Tibial nerve (tissue), 4 donors: ENCODE measurements around the gene ARMH1. TPM values are rescaled to one million over a fixed set of nuclear protein-coding genes. Genes with fewer than 3 reads are reported as not detected.

Source experiments
- DNase-seq, 2 donors: peaks; one replicate each; pipeline ENCODE4 v3.0.0-alpha.2; 2019; ENCODE audit warnings: low spot score in 2 of 2
- H3K27ac ChIP-seq, 4 donors: fragments of 200-600 bp; sonication (generic) in 3 of 4; one replicate each; pipeline ENCODE4 v1.5.1; 2017 to 2019; ENCODE audit warnings: mild to moderate bottlenecking in 1 of 4
- H3K27me3 ChIP-seq, 2 donors: fragments of 200-600 bp; sonication (generic) in 1 of 2; one replicate each; pipeline versions ENCODE4 v1.5.1 to v1.6.0; 2017 to 2019
- H3K36me3 ChIP-seq, 3 donors: fragments of 200-600 bp; sonication (generic); one replicate each; pipeline ENCODE4 v1.5.1; 2018 to 2019
- H3K4me1 ChIP-seq, 4 donors: fragments of 200-600 bp; sonication (generic) in 3 of 4; one replicate each; pipeline ENCODE4 v1.5.1; 2017 to 2019
- H3K4me3 ChIP-seq, 4 donors: fragments of 200-600 bp; sonication (generic) in 3 of 4; one replicate each; pipeline ENCODE4 v1.5.1; 2017 to 2019; ENCODE audit warnings: mild to moderate bottlenecking in 1 of 4, moderate library complexity in 1 of 4
- H3K9me3 ChIP-seq, 4 donors: fragments of 200-600 bp; sonication (generic) in 3 of 4; one replicate each; pipeline ENCODE4 v1.5.1; 2017 to 2019
- CTCF ChIP-seq, 5 experiments: fragments of 200-600 bp in 3 of 5; fragments of 450-650 bp in 2 of 5; sonication (generic) in 3 of 5; IDR thresholded peaks; one replicate each; pipeline ENCODE4 v1.5.1; 2016 to 2019; ENCODE audit warnings: antibody characterized with exemption in 5 of 5, mild to moderate bottlenecking in 3 of 5, moderate library complexity in 2 of 5
- EP300 ChIP-seq, 2 donors: sonication (generic); formaldehyde crosslinking; IDR thresholded peaks; one replicate each; pipeline ENCODE4 v1.6.1; 2017; ENCODE audit warnings: antibody characterized with exemption in 2 of 2, mild to moderate bottlenecking in 1 of 2
- POLR2A ChIP-seq, 2 donors: fragments of 450-650 bp; IDR thresholded peaks; one replicate each; pipeline ENCODE4 v1.6.1; 2017; ENCODE audit warnings: antibody characterized with exemption in 2 of 2, mild to moderate bottlenecking in 2 of 2, moderate library complexity in 2 of 2
- WGBS, 2 donors: methylation state at CpG; one replicate each; pipeline ENCODE4 v1.1.5; 2018; 5-methylcytosine and 5-hydroxymethylcytosine counted together
- total RNA-seq, 4 donors: library from RNA; depleted of rRNA; stranded (reverse); fragments of >200 nt; gene quantifications; one replicate each; pipeline ENCODE4 v1.1.0, GENCODE V29; 2016

ARMH1 gene
- total RNA-seq, 4 donors from 2014 or later: 0.66 to 7.1 (median 2.9) TPM

GRCh38 chr1:44739307-44740178, 65.0 kb downstream of the ARMH1 start, which contains the start of gene KIF2C:
KIF2C (plus strand) TSS chr1:44739837; CDS start chr1:44739933, 96 bp downstream.
- peak within 1 kb of the TSS; percentile 45 to 66 (median 60) for H3K4me3 ChIP-seq
- H3K27me3 ChIP-seq: no peaks in the 10 kb centered on the region
- peaks cover 0 to 9% (median 3%) of the 10 kb centered on the region in 4 donors for H3K4me1 ChIP-seq
- peak; percentile 94 to 95 for DNase-seq
- WGBS, 2 donors: 0 to 2% methylated on average over 37 to 43 of the region's 57 CpGs
- TF ChIP-seq EP300 (IDR thresholded peaks at IDR 0.05): peak; percentile 94 to 98
- peak; percentile 21 to 80 for TF ChIP-seq POLR2A (IDR thresholded peaks at IDR 0.05)
- peak in 1 of 5 experiments; percentile 45 for TF ChIP-seq CTCF (IDR thresholded peaks at IDR 0.05)
- no peaks in the 10 kb centered on the region for H3K9me3 ChIP-seq
- no peaks in the 10 kb centered on the region for H3K36me3 ChIP-seq
- peak within 1 kb of the TSS; percentile 83 to 95 (median 91) for H3K27ac ChIP-seq

GRCh38 chr1:44740179-44740617, 65.7 kb downstream of the ARMH1 start:
- H3K27ac ChIP-seq: peak overlapping the region in 3 of 4 donors; percentile 33 to 95 (median 90)
- no peaks in the 10 kb centered on the region for H3K27me3 ChIP-seq
- no peaks in the 10 kb centered on the region for H3K36me3 ChIP-seq
- no peak for TF ChIP-seq CTCF (IDR thresholded peaks at IDR 0.05)
- no peaks in the 10 kb centered on the region for H3K9me3 ChIP-seq
- DNase-seq: no peak
- H3K4me3 ChIP-seq: peak overlapping the region in 3 of 4 donors; percentile 45 to 66 (median 59)
- 1 to 2% methylated on average over 14 of the region's 14 CpGs for WGBS, 2 donors
- peaks cover 0 to 9% (median 3%) of the 10 kb centered on the region in 4 donors for H3K4me1 ChIP-seq

GRCh38 chr1:44743211-44743610, 68.7 kb downstream of the ARMH1 start:
- no peak for TF ChIP-seq CTCF (IDR thresholded peaks at IDR 0.05)
- no peak for TF ChIP-seq EP300 (IDR thresholded peaks at IDR 0.05)
- no peak for TF ChIP-seq POLR2A (IDR thresholded peaks at IDR 0.05)
- Histone ChIP-seq H3K4me3 (no peak overlapping the region), H3K4me1 (peaks cover 0 to 9% (median 3%) of the 10 kb centered on the region in 4 donors), H3K9me3 (no peaks in the 10 kb centered on the region), H3K27ac (no peak overlapping the region), H3K36me3 (no peaks in the 10 kb centered on the region), H3K27me3 (no peaks in the 10 kb centered on the region)
- 95 to 100% methylated on average over 1 of the region's 1 CpG for WGBS, 2 donors
- DNase-seq: no peak

DNA sequence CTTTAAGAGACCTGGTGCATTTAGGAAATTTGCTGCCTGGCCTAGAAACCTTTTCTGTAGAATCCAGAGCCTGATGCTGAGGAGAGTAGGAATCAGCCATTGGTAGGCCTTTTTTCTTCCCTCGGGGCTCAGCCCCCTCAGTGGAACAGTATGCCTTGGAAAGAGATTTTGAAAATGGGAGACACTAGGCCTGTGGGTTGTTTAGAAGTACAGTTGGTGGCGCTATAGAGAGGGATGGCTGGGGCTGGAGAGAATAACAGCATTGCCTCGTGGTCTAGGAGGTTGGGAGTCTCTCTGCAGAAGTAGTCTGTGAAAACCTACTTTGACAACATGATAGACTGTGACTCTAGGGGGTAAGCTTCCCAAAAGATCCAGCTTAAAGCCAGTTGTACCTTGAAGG, 73.4 kb downstream of the ARMH1 start:
- no peaks in the 10 kb centered on the region for H3K27me3 ChIP-seq
- no peak overlapping the region for H3K27ac ChIP-seq
- 82 to 85% methylated on average over 3 of the region's 3 CpGs for WGBS, 2 donors
- no peak for TF ChIP-seq POLR2A (IDR thresholded peaks at IDR 0.05)
- no peak for TF ChIP-seq CTCF (IDR thresholded peaks at IDR 0.05)
- no peak for TF ChIP-seq EP300 (IDR thresholded peaks at IDR 0.05)
- H3K4me1 ChIP-seq: no peaks in the 10 kb centered on the region
- no peaks in the 10 kb centered on the region for H3K36me3 ChIP-seq
- no peaks in the 10 kb centered on the region for H3K9me3 ChIP-seq
- DNase-seq: no peak
- H3K4me3 ChIP-seq: no peak overlapping the region

DNA sequence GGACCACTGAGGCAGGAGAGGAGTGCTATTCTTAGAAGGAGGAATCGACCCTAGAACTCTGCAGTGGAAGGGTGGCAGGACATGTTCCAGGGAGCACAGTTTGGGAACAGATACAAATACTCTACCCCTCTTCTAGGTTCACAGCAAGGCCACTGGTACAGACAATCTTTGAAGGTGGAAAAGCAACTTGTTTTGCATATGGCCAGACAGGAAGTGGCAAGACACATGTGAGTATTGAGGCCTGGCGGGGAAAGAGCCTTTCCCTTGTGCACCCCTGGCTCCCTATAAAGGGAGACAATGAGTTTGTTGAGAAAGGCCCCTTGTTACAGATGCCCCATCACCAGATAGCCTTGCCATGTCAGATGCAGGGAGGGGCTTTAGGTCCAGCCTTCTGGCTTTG, 82.9 kb downstream of the ARMH1 start:
- Histone ChIP-seq H3K27me3 (no peaks in the 10 kb centered on the region), H3K36me3 (no peaks in the 10 kb centered on the region), H3K4me1 (no peaks in the 10 kb centered on the region), H3K4me3 (no peak overlapping the region), H3K27ac (no peak overlapping the region), H3K9me3 (no peaks in the 10 kb centered on the region)
- DNase-seq: no peak
- TF ChIP-seq POLR2A (IDR thresholded peaks at IDR 0.05): no peak
- no peak for TF ChIP-seq EP300 (IDR thresholded peaks at IDR 0.05)
- TF ChIP-seq CTCF (IDR thresholded peaks at IDR 0.05): no peak
- WGBS, 2 donors: 94 to 96% methylated on average over 2 of the region's 2 CpGs
